Activated CD4-positive, alpha-beta T cell treated with anti-CD3 and anti-CD28 coated beads, Interleukin-2, amount 10 ng/mL, durations not matched to agents 24 days and 14 days (primary cell): ENCODE data around the gene ANKMY1. TPM values are rescaled to one million over a fixed set of nuclear protein-coding genes. Genes with fewer than 3 reads are reported as not detected.

Source experiments
- DNase-seq: peaks from one replicate; pipeline ENCODE4 v3.0.0; 2022
- H3K27ac Mint-ChIP-seq: one replicate; pipeline ENCODE4 v1.8.0; 2022; ENCODE audit warnings: mild to moderate bottlenecking, mixed read lengths
- H3K27me3 Mint-ChIP-seq: one replicate; pipeline ENCODE4 v1.8.0; 2022; ENCODE audit warnings: mixed read lengths
- H3K36me3 Mint-ChIP-seq: one replicate; pipeline ENCODE4 v1.8.0; 2022; ENCODE audit warnings: low read depth, mild to moderate bottlenecking, mixed read lengths
- H3K4me1 Mint-ChIP-seq: one replicate; pipeline ENCODE4 v1.8.0; 2021; ENCODE audit warnings: mixed read lengths
- H3K4me3 Mint-ChIP-seq: one replicate; pipeline ENCODE4 v1.8.0; 2022; ENCODE audit warnings: mild to moderate bottlenecking, moderate library complexity, mixed read lengths
- H3K9me3 Mint-ChIP-seq: one replicate; pipeline ENCODE4 v1.8.0; 2021; ENCODE audit warnings: mixed read lengths
- intact Hi-C: fragments of 100-400 bp; cut with micrococcal nuclease; formaldehyde crosslinking; loops from one replicate; pipeline ENCODE4 v1.15.1; 2023
- total RNA-seq: library from RNA; stranded (reverse); gene quantifications from 2 replicates; pipeline ENCODE4 v1.2.3, GENCODE V29; 2022

Gene ANKMY1
- total RNA-seq, 1 donor from 2014 or later, result 24.8 TPM

- peaks cover 24% of the 10 kb centered on the region for H3K4me1 Mint-ChIP-seq
Observed at GRCh38 chr2:240571314-240571973, 13.7 kb upstream of the ANKMY1 start.

GRCh38 chr2:240570531-240571313 is 12.9 kb upstream of the ANKMY1 start:
- H3K4me3 Mint-ChIP-seq, result peak overlapping the region; percentile 85
- intact Hi-C loops, result no loop called here
- peaks cover 28% of the 10 kb centered on the region for H3K4me1 Mint-ChIP-seq
- no peaks in the 10 kb centered on the region for H3K27me3 Mint-ChIP-seq
- H3K36me3 Mint-ChIP-seq, result peaks cover 11% of the 10 kb centered on the region
- H3K27ac Mint-ChIP-seq, result no peak overlapping the region
- DNase-seq, result no peak
- no peaks in the 10 kb centered on the region for H3K9me3 Mint-ChIP-seq

More at GRCh38 chr2:240571314-240571973, 13.7 kb upstream of the ANKMY1 start:
- DNase-seq, result no peak
- intact Hi-C loops, result no loop called here
- peaks cover 12% of the 10 kb centered on the region for H3K36me3 Mint-ChIP-seq
- no peak overlapping the region for H3K27ac Mint-ChIP-seq
- no peaks in the 10 kb centered on the region for H3K9me3 Mint-ChIP-seq
- no peaks in the 10 kb centered on the region for H3K27me3 Mint-ChIP-seq
- H3K4me3 Mint-ChIP-seq, result no peak overlapping the region

- no peak overlapping the region for H3K27ac Mint-ChIP-seq
Observed at GRCh38 chr2:240569998-240570530, 12.3 kb upstream of the ANKMY1 start.

GRCh38 chr2:240569523-240569997 is 11.8 kb upstream of the ANKMY1 start:
- Mint-ChIP-seq H3K27ac (peak overlapping the region; percentile 52), H3K27me3 (no peaks in the 10 kb centered on the region), H3K9me3 (no peaks in the 10 kb centered on the region), H3K36me3 (peaks cover 16% of the 10 kb centered on the region), H3K4me3 (peak overlapping the region; percentile 85), H3K4me1 (peaks cover 39% of the 10 kb centered on the region)
- intact Hi-C loops, result loop anchor here (1.0 to 10.0 kb wide), 5 partner anchors 9 to 1315 kb away; partner anchors contain the start of genes COPS9, GPC1 and PASK
- no peak for DNase-seq

More at GRCh38 chr2:240569998-240570530, 12.3 kb upstream of the ANKMY1 start:
- Mint-ChIP-seq H3K27me3 (no peaks in the 10 kb centered on the region), H3K9me3 (no peaks in the 10 kb centered on the region), H3K36me3 (peaks cover 12% of the 10 kb centered on the region), H3K4me3 (peak overlapping the region; percentile 85), H3K4me1 (peaks cover 34% of the 10 kb centered on the region)
- DNase-seq, result no peak
- intact Hi-C loops, result loop anchor here (1.0 to 10.0 kb wide), 5 partner anchors 8 to 1315 kb away; partner anchors contain the start of genes COPS9, GPC1 and PASK

- peak overlapping the region; percentile 85 for H3K4me3 Mint-ChIP-seq
- peaks cover 46% of the 10 kb centered on the region for H3K4me1 Mint-ChIP-seq
- no peaks in the 10 kb centered on the region for H3K9me3 Mint-ChIP-seq
- H3K27me3 Mint-ChIP-seq, result no peaks in the 10 kb centered on the region
- peaks cover 20% of the 10 kb centered on the region for H3K36me3 Mint-ChIP-seq
- peak overlapping the region; percentile 89 for H3K27ac Mint-ChIP-seq
- intact Hi-C loops, result loop anchor here (1.0 to 10.0 kb wide), 5 partner anchors 9 to 1316 kb away; partner anchors contain the start of genes COPS9, GPC1 and PASK
- DNase-seq, result peak; percentile 88
Observed at GRCh38 chr2:240568678-240569522, 11.1 kb upstream of the ANKMY1 start.

GRCh38 chr2:240567872-240568677 is 10.3 kb upstream of the ANKMY1 start, which contains the start of gene RNPEPL1:
Gene RNPEPL1, plus strand, starts transcription at chr2:240568484. Its CDS starts 103 bp downstream, at chr2:240568587.
- intact Hi-C loops, result loop anchor here (5.0 to 10.0 kb wide), 4 partner anchors 131 to 1317 kb away; partner anchors contain the start of genes COPS9, GPC1 and PASK
- Mint-ChIP-seq H3K27me3 (no peaks in the 10 kb centered on the region), H3K9me3 (no peaks in the 10 kb centered on the region), H3K27ac (peak within 1 kb of the TSS; percentile 95), H3K36me3 (peaks cover 28% of the 10 kb centered on the region), H3K4me3 (peak within 1 kb of the TSS; percentile 98), H3K4me1 (peaks cover 54% of the 10 kb centered on the region)
- DNase-seq, result peak; percentile 88

GRCh38 chr2:240567137-240567871 is 9.5 kb upstream of the ANKMY1 start:
- peak overlapping the region; percentile 98 for H3K4me3 Mint-ChIP-seq
- H3K4me1 Mint-ChIP-seq, result peaks cover 56% of the 10 kb centered on the region
- peak overlapping the region; percentile 95 for H3K27ac Mint-ChIP-seq
- no peaks in the 10 kb centered on the region for H3K9me3 Mint-ChIP-seq
- peaks cover 34% of the 10 kb centered on the region for H3K36me3 Mint-ChIP-seq
- intact Hi-C loops, result loop anchor here (5.0 to 10.0 kb wide), 4 partner anchors 130 to 1317 kb away; partner anchors contain the start of genes COPS9, GPC1 and PASK
- DNase-seq, result peak; percentile 81
- H3K27me3 Mint-ChIP-seq, result no peaks in the 10 kb centered on the region

GRCh38 chr2:240566203-240567136 is 8.7 kb upstream of the ANKMY1 start:
- DNase-seq, result peak; percentile 99
- H3K27me3 Mint-ChIP-seq, result no peaks in the 10 kb centered on the region
- H3K27ac Mint-ChIP-seq, result peak overlapping the region; percentile 99
- H3K4me1 Mint-ChIP-seq, result peaks cover 63% of the 10 kb centered on the region
- intact Hi-C loops, result loop anchor here (1.0 to 10.0 kb wide), 6 partner anchors 9 to 1318 kb away; partner anchors contain the start of genes ANKMY1, CAPN10, COPS9 and GPC1
- H3K9me3 Mint-ChIP-seq, result no peaks in the 10 kb centered on the region
- H3K4me3 Mint-ChIP-seq, result peak overlapping the region; percentile 98
- peaks cover 39% of the 10 kb centered on the region for H3K36me3 Mint-ChIP-seq

- Mint-ChIP-seq H3K27me3 (no peaks in the 10 kb centered on the region), H3K36me3 (peaks cover 37% of the 10 kb centered on the region), H3K27ac (peak overlapping the region; percentile 99), H3K9me3 (no peaks in the 10 kb centered on the region), H3K4me1 (peaks cover 59% of the 10 kb centered on the region), H3K4me3 (peak overlapping the region; percentile 98)
- intact Hi-C loops, result loop anchor here (1.0 to 10.0 kb wide), 8 partner anchors 8 to 1319 kb away; partner anchors contain the start of genes ANKMY1, CAPN10, COPS9 and GPC1
- peak; percentile 97 for DNase-seq
Observed at GRCh38 chr2:240565333-240566202, 7.8 kb upstream of the ANKMY1 start.
